Ectodermal cell (in vitro differentiated cells): Measurements from ENCODE around the gene IFT25.

ENCODE experiments used
- H3K27ac ChIP-seq: 2 replicates; pipeline ENCODE4 v1.7.0; 2013; ENCODE audit warnings: mild to moderate bottlenecking, low read depth, low read length; ENCODE audit not compliant: insufficient read depth, poor library complexity, severe bottlenecking
- H3K27me3 ChIP-seq: 2 replicates; pipeline ENCODE4 v1.7.0; 2013; ENCODE audit warnings: mild to moderate bottlenecking, low read length; ENCODE audit not compliant: insufficient read depth, control insufficient read depth, poor library complexity, severe bottlenecking
- H3K36me3 ChIP-seq: one replicate; pipeline ENCODE4 v1.7.0; 2013; ENCODE audit warnings: low read length; ENCODE audit not compliant: control insufficient read depth, insufficient read depth
- H3K4me1 ChIP-seq: one replicate; pipeline ENCODE4 v1.7.0; 2013; ENCODE audit warnings: low read length; ENCODE audit not compliant: control insufficient read depth, insufficient read depth
- H3K4me3 ChIP-seq: 2 replicates; pipeline ENCODE4 v1.7.0; 2013; ENCODE audit warnings: low read depth, low read length, control low read depth; ENCODE audit not compliant: insufficient read depth
- H3K9me3 ChIP-seq: 2 replicates; pipeline ENCODE4 v1.7.0; 2013; ENCODE audit warnings: mild to moderate bottlenecking, low read length, moderate library complexity; ENCODE audit not compliant: control insufficient read depth
- WGBS, 2 experiments: methylation state at CpG; one replicate each; pipeline ENCODE4 v1.1.7; 2013; ENCODE audit warnings: missing lambda C conversion rate in 2 of 2; 5-methylcytosine and 5-hydroxymethylcytosine counted together

The IFT25 gene

GRCh38 chr1:53905509-53905908 is 40.0 kb downstream of the IFT25 start:
- Histone ChIP-seq H3K9me3 (no peaks in the 10 kb centered on the region), H3K36me3 (no peaks in the 10 kb centered on the region), H3K4me3 (no peak overlapping the region), H3K4me1 (no peaks in the 10 kb centered on the region), H3K27me3 (no peaks in the 10 kb centered on the region), H3K27ac (no peak overlapping the region)
- WGBS, 2 experiments: 94% methylated on average over 8 of the region's 8 CpGs

GRCh38 chr1:53902235-53903138 is 43.0 kb downstream of the IFT25 start:
- no peaks in the 10 kb centered on the region for H3K9me3 ChIP-seq
- no peaks in the 10 kb centered on the region for H3K36me3 ChIP-seq
- H3K4me1 ChIP-seq: no peaks in the 10 kb centered on the region
- no peaks in the 10 kb centered on the region for H3K27me3 ChIP-seq
- WGBS, 2 experiments: 86 to 90% methylated on average over 7 of the region's 7 CpGs
- H3K4me3 ChIP-seq: no peak overlapping the region
- no peak overlapping the region for H3K27ac ChIP-seq

- no peaks in the 10 kb centered on the region for H3K9me3 ChIP-seq
- no peaks in the 10 kb centered on the region for H3K27me3 ChIP-seq
- 86 to 90% methylated on average over 3 of the region's 3 CpGs for WGBS, 2 experiments
- H3K4me3 ChIP-seq: no peak overlapping the region
- no peaks in the 10 kb centered on the region for H3K4me1 ChIP-seq
- no peak overlapping the region for H3K27ac ChIP-seq
- no peaks in the 10 kb centered on the region for H3K36me3 ChIP-seq
Measured at GRCh38 chr1:53899708-53900107, 45.8 kb downstream of the IFT25 start.

GRCh38 chr1:53899206-53899628 is 46.3 kb downstream of the IFT25 start:
- H3K4me1 ChIP-seq: no peaks in the 10 kb centered on the region
- WGBS, 2 experiments: 88 to 98% methylated on average over 2 of the region's 2 CpGs

GRCh38 chr1:53896635-53897229 is 48.8 kb downstream of the IFT25 start:
- Histone ChIP-seq H3K9me3 (no peaks in the 10 kb centered on the region), H3K27ac (no peak overlapping the region), H3K27me3 (no peaks in the 10 kb centered on the region), H3K4me1 (no peaks in the 10 kb centered on the region), H3K36me3 (no peaks in the 10 kb centered on the region), H3K4me3 (no peak overlapping the region)
- 82 to 86% methylated on average over 2 of the region's 2 CpGs for WGBS, 2 experiments

More at GRCh38 chr1:53899206-53899628, 46.3 kb downstream of the IFT25 start:
- H3K27ac ChIP-seq: no peak overlapping the region
- no peaks in the 10 kb centered on the region for H3K27me3 ChIP-seq
- no peaks in the 10 kb centered on the region for H3K9me3 ChIP-seq
- no peak overlapping the region for H3K4me3 ChIP-seq
- no peaks in the 10 kb centered on the region for H3K36me3 ChIP-seq

GRCh38 chr1:53895421-53895820 is 50.1 kb downstream of the IFT25 start:
- no peak overlapping the region for H3K27ac ChIP-seq
- 93 to 94% methylated on average over 6 of the region's 6 CpGs for WGBS, 2 experiments
- H3K27me3 ChIP-seq: no peaks in the 10 kb centered on the region
- no peaks in the 10 kb centered on the region for H3K9me3 ChIP-seq
- H3K4me3 ChIP-seq: no peak overlapping the region
- no peaks in the 10 kb centered on the region for H3K4me1 ChIP-seq
- no peaks in the 10 kb centered on the region for H3K36me3 ChIP-seq

- Histone ChIP-seq H3K9me3 (no peaks in the 10 kb centered on the region), H3K4me3 (no peak overlapping the region), H3K27ac (no peak overlapping the region), H3K27me3 (no peaks in the 10 kb centered on the region), H3K4me1 (no peaks in the 10 kb centered on the region), H3K36me3 (no peaks in the 10 kb centered on the region)
- 92 to 97% methylated on average over 5 of the region's 5 CpGs for WGBS, 2 experiments
Measured at GRCh38 chr1:53894644-53895043, 50.9 kb downstream of the IFT25 start.

GRCh38 chr1:53893999-53894636 is 51.4 kb downstream of the IFT25 start, which contains the start of gene DIO1:
Gene DIO1 (plus strand): TSS chr1:53894187. CDS start chr1:53894211, 24 bp downstream.
- Histone ChIP-seq H3K27ac (no peak within 1 kb of the TSS), H3K27me3 (no peaks in the 10 kb centered on the region), H3K4me3 (no peak within 1 kb of the TSS), H3K36me3 (no peaks in the 10 kb centered on the region), H3K4me1 (no peaks in the 10 kb centered on the region), H3K9me3 (no peaks in the 10 kb centered on the region)
- 80 to 85% methylated on average over 14 of the region's 14 CpGs for WGBS, 2 experiments

GRCh38 chr1:53892911-53893310 is 52.6 kb downstream of the IFT25 start:
- Histone ChIP-seq H3K36me3 (no peaks in the 10 kb centered on the region), H3K9me3 (no peaks in the 10 kb centered on the region), H3K27me3 (no peaks in the 10 kb centered on the region), H3K27ac (no peak overlapping the region), H3K4me3 (no peak overlapping the region), H3K4me1 (no peaks in the 10 kb centered on the region)
- 90 to 99% methylated on average over 5 of the region's 5 CpGs for WGBS, 2 experiments

GRCh38 chr1:53891678-53892077 is 53.8 kb downstream of the IFT25 start:
- H3K27ac ChIP-seq: no peak overlapping the region
- WGBS, 2 experiments: 94 to 96% methylated on average over 1 of the region's 2 CpGs
- H3K4me1 ChIP-seq: no peaks in the 10 kb centered on the region
- H3K9me3 ChIP-seq: no peaks in the 10 kb centered on the region
- no peaks in the 10 kb centered on the region for H3K36me3 ChIP-seq
- H3K27me3 ChIP-seq: no peaks in the 10 kb centered on the region
- H3K4me3 ChIP-seq: no peak overlapping the region
